GM19395 (cell line): Measurements from ENCODE around the gene MSL2.
"Not testable (repeated sequence)": the region's sequence is repeated elsewhere in the genome, so short reads cannot be mapped to it uniquely, and the experiment has no call there.

ENCODE experiments used
- ATAC-seq: cut with Tn5 transposase; IDR thresholded peaks from one replicate; pipeline ENCODE4 v1.9.1; 2021; ENCODE audit warnings: mild to moderate bottlenecking, moderate library complexity; ENCODE audit not compliant: unreplicated experiment

MSL2 gene

GRCh38 chr3:136196064-136196400 lies at the start of gene MSL2:
MSL2 (minus strand) TSS chr3:136196335; CDS start chr3:136195113, 1,222 bp downstream.
- no peak for ATAC-seq

DNA sequence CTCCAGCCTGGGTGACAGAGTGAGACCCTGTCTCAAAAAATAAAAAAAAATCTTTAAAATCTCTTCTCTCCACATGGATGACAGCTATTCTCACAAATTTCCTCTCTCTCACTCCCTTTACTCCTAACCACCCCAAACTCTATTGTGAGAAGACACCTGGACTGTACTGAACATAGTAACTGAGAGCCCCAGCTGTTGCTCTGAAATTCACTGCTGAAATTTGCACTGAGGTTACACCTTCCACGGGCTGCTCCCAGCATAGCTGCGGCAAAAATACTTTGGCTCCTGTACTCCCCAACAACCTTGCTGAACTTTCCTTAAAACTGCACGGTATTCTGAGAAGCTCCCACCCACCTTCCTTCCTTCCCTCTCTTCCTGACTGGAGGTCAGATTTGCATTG lies 49.6 kb upstream of the MSL2 start:
- ATAC-seq: no peak

DNA sequence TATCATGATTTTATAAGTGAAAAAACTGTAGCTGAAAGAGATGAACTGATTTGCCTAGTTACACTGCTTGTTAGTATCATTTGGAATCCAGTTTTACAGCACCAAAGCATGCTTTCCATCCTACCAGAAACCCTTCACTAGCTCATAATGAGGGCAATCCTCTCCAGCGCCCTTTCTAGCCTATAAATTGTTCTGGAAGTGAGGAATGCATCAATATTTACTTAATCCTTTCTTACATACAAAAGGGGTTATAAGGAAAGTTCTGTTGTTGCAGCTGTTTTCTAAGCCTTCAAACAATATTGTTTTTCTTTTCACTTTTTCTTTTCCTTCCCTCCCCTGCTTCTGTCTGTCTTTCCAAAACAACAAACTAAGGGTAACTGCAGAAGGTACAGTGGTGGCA lies 43.0 kb upstream of the MSL2 start:
- ATAC-seq: no peak

DNA sequence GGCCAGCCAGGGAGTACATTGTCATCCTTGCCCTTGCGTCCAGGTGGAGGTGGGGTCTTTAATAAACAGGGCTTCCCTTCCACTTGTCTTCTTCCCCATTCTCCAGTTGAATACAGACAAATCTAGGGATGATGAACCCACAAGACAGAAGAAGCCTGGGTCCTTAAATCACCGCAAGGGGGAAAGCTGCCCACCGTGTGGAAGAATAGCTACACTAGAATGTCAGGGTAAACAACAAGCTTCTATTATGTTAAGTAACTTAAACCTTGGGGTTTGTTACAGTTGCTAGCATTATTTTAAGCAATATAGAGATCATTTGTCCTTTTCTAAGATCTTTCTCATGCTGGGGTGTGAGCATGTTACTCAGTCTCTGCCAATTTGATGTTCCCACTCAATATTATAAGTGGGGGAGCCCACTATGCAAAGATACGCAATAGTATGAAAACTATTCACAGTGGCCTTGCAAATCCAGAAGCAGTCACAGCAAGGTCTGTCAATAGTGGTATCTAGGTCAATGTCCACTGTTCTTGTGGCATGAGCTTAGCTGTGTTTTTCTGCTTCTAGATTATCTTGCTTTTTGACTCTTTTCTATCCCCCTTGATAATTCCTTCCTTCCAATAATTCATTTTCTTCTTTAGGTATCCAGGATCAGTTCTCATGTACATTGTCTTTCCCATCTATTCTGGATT lies 42.0 kb upstream of the MSL2 start:
- ATAC-seq: no peak

GRCh38 chr3:136237103-136237502 lies 41.0 kb upstream of the MSL2 start:
- ATAC-seq: no peak

DNA sequence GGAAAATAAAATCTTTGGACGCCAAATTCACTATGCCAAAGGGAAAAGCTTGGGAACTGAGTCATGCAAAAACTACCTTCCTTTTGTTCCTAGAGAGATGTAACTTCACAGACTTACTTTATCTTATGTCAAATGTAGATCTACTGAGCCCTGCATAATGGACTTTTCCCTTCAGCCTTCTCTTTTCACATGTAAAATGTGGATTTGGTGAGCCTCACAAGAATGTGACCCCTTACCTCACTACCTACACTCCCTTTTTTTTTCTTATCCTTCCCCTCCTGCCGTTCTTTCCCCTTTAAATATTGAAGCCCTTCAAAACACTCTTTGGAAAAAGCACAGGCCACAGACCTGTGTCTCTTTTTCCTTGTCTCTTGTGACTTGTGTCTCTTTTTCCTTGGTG lies 40.0 kb upstream of the MSL2 start:
- ATAC-seq: no peak

GRCh38 chr3:136235545-136235944 lies 39.4 kb upstream of the MSL2 start:
- ATAC-seq: no peak

DNA sequence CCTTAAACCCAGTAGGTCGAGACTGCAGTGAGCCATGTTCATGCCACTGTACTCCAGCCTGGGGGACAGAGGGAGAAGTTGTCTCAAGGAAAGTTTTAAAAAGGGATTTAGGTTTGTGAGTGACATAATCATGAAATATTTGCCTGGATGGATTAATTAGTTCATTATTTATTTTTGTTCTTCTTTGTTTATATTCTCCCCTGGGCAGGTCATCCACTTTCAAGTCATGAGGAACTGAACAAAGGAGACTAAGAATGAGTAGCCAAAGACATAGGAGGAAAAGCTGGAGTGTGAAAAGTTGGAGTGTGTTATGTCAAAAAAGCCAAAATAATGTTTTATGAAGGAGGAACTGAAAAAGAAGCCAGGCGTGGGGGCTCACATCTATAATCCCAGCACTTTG lies 36.3 kb upstream of the MSL2 start:
- no peak for ATAC-seq

DNA sequence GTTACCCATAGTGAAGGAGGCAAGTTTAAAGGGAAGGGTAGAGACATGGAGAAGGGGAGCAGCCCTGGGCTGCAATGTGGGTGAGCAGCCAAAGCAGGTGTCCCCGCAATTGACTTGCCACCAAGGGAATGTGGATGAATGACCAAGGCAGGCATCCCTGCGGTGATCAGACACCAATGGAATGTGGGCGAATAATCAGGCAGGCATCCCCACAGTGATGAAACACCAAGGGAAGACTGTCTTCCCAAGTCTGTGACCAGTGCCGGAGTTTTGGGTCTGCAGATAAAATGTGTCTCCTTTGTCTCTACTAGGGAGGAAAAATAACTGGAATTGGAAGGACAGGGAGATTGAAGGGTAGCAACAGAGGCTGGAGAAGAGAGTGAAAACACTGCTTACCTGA lies 26.6 kb upstream of the MSL2 start:
- not testable (repeated sequence) for ATAC-seq

- ATAC-seq: no peak
Measured at GRCh38 chr3:136211547-136211946, 15.4 kb upstream of the MSL2 start.

DNA sequence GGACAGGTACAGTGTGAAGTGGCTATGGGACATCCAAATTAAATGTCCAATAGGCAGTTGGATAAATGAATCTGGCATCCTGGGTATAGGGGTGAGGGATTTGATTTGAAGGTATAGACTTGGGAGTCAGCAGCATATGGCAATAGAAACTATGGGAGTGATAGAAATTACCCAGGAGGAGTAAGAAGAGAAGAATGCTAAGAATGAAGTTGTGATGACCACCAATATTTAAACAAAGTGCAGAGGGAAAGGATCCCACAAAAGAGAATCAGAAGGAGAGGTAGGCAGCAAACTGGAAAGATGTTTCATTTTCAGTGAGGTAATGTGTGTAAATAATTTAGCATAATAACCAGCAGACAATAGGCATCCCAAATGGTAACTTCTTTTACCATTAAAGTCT lies 13.8 kb upstream of the MSL2 start:
- ATAC-seq: no peak

GRCh38 chr3:136207489-136208115 lies 11.5 kb upstream of the MSL2 start:
- no peak for ATAC-seq

DNA sequence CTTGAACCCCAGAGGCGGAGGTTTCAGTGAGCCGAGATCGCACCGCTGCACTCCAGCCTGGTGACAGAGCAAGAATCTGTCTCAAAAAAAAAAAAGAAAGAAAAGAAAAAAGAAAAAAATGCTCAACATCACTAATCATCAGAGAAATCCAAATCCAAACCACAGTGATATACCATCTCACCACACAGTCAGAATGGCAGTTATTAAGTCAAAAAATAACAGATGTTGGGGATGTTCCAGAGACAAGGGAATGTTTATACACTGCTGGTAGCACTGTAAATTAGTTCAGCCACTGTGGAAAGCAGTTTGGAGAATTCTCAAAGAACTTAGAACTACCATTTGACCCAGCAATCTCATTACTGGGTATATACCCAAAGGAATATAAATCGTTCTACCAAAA lies 3.1 kb upstream of the MSL2 start:
- not testable (repeated sequence) for ATAC-seq

DNA sequence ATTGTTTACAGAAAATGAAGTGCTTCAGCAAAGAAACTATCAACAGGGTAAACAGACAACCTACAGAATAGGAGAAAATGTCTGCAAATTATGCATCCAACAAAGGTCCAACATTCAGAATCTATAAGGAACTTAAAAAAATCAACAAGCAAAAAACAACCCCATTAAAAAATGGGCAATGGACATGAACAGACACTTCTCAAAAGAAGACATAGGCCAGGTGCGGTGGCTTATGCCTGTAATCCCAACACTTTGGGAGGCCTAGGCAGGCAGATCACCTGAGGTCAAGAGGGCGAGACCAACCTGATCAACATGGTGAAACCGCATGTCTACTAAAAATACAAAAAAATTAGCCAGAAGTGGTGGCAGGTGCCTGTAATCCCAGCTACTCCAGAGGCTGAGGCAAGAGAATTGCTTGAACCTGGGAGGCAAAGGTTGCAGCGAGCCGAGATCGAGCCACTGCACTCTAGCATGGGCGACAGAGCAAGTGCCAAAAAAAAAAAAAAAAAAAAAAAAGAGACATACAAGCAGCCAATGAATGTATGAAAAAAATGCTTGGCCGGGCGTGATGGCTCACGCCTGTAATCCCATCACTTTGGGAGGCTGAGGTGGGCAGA lies 2.4 kb upstream of the MSL2 start:
- not testable (repeated sequence) for ATAC-seq

DNA sequence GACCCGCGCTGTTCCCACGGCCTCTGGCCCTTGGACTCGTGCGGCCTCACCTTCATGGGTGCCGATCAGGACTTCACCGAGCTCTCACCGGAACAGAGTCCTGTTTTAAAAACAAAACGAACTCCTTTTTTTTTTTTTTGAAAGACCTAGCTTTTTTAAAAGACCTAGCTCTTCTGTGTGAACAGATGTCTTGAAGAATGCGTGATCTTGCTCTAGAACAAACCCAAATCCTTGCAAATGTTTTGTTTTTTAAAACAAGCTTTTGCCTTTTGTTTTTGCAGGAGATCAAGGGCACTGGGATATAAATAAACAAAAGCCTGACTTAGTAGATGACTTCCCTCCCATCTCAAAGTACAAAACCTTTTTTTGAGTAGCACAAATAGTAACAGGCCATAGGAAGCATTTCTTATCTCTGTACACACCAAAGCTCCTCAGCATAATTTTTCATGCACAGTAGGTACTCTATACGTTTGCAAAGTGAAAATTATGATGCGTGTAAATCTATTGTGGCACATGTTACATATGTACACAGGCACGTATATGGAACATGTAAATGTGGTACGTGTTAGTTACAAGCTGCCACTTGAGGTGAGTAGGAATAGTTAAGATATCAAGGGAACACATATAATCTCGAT lies 1.1 kb upstream of the MSL2 start:
- no peak for ATAC-seq

- ATAC-seq: peak; percentile 77
Measured at GRCh38 chr3:136196401-136197158, 445 bp upstream of the MSL2 start.

- peak; percentile 36 for ATAC-seq
Measured at GRCh38 chr3:136195258-136196063, 674 bp downstream of the MSL2 start.

DNA sequence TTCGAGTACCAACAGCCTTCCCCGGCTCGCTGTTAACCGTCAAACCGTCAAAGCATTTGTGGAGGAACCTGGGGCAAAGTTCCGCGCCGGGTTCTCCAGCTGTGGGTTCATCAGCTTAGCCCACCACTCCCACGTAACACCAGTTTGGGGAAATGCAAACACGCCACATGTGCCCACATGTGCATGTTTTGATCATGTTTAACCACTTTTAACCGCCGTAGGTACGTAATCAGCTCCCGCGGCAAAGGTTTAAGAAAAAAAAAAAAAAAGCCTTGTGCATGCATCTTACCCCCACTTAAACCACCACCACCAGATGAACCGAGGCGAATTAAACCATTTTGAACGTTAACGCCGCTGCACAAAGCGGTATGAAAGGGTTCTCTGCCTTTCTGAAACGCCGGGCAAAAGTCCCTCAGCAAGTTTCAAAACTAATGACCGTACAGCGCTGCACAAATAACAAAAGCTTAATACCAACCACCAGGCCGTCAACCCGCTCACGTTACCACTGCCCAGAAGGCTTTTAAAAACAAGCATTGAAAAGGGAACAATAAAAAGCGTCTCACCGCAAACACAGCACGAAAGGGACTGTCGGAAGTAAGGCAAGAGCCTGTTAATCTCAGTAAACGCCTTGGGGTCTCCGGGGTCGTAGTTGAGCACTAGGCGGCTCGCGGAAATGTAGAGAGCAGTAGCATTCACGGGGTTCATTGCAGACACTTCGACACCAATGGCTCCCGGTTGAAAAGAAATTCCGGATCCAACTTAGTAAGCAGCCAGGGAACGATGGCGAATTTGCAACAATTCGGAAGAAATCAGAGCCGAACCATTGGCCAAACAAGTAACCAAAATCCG lies 1.5 kb downstream of the MSL2 start:
- no peak for ATAC-seq

GRCh38 chr3:136193278-136194054 lies 2.7 kb downstream of the MSL2 start:
- ATAC-seq: no peak
